ENCODE results near the gene SPATA16.

Gene SPATA16

GRCh38 chr3:172918568-172919296 is 222.3 kb downstream of the SPATA16 start:
- Histone ChIP-seq H3K79me2 (no peaks in the 10 kb centered on the region), H3K9ac (no peak overlapping the region), H3K27me3 (ENCODE audit: control insufficient read depth, insufficient read depth, low read length) (no peaks in the 10 kb centered on the region), H3K36me3 (ENCODE audit: control insufficient read depth, insufficient read depth, low read length) (no peaks in the 10 kb centered on the region), H3K27ac (no peak overlapping the region), H3K4me1 (no peaks in the 10 kb centered on the region), H2AFZ (no peak overlapping the region), H3K9me3 (ENCODE audit: control insufficient read depth, low read length) (no peaks in the 10 kb centered on the region), H3K4me2 (ENCODE audit: low read length) (no peak overlapping the region), H3K4me3 (ENCODE audit: low read depth, low read length) (no peak overlapping the region)
- TF ChIP-seq CTCF (IDR thresholded peaks at IDR 0.05) = no peak

- H3K27ac ChIP-seq = no peak overlapping the region
- H3K4me2 ChIP-seq (ENCODE audit: low read length) = no peak overlapping the region
- H3K4me1 ChIP-seq = no peaks in the 10 kb centered on the region
- H3K9me3 ChIP-seq (ENCODE audit: control insufficient read depth, low read length) = no peaks in the 10 kb centered on the region
- H3K36me3 ChIP-seq (ENCODE audit: control insufficient read depth, insufficient read depth, low read length) = no peaks in the 10 kb centered on the region
- no peak overlapping the region for H2AFZ ChIP-seq
- no peak overlapping the region for H3K4me3 ChIP-seq (ENCODE audit: low read depth, low read length)
- H3K9ac ChIP-seq = no peak overlapping the region
- no peaks in the 10 kb centered on the region for H3K27me3 ChIP-seq (ENCODE audit: control insufficient read depth, insufficient read depth, low read length)
- TF ChIP-seq CTCF (IDR thresholded peaks at IDR 0.05) = no peak
- H3K79me2 ChIP-seq = no peaks in the 10 kb centered on the region
Observed at GRCh38 chr3:172918165-172918564, 222.9 kb downstream of the SPATA16 start.

- no peak overlapping the region for H3K27ac ChIP-seq
- no peaks in the 10 kb centered on the region for H3K36me3 ChIP-seq (ENCODE audit: control insufficient read depth, insufficient read depth, low read length)
- H3K9me3 ChIP-seq (ENCODE audit: control insufficient read depth, low read length) = no peaks in the 10 kb centered on the region
- H2AFZ ChIP-seq = no peak overlapping the region
- no peaks in the 10 kb centered on the region for H3K79me2 ChIP-seq
- H3K9ac ChIP-seq = no peak overlapping the region
- no peak overlapping the region for H3K4me2 ChIP-seq (ENCODE audit: low read length)
- no peak overlapping the region for H3K4me3 ChIP-seq (ENCODE audit: low read depth, low read length)
- H3K4me1 ChIP-seq = no peaks in the 10 kb centered on the region
- TF ChIP-seq CTCF (IDR thresholded peaks at IDR 0.05) = no peak
- no peaks in the 10 kb centered on the region for H3K27me3 ChIP-seq (ENCODE audit: control insufficient read depth, insufficient read depth, low read length)
Observed at GRCh38 chr3:172915911-172916514, 225.0 kb downstream of the SPATA16 start.

GRCh38 chr3:172914854-172915253 is 226.2 kb downstream of the SPATA16 start:
- Histone ChIP-seq H2AFZ (no peak overlapping the region), H3K79me2 (no peaks in the 10 kb centered on the region), H3K4me1 (no peaks in the 10 kb centered on the region), H3K9ac (no peak overlapping the region), H3K9me3 (ENCODE audit: control insufficient read depth, low read length) (no peaks in the 10 kb centered on the region), H3K27ac (no peak overlapping the region), H3K4me2 (ENCODE audit: low read length) (no peak overlapping the region), H3K36me3 (ENCODE audit: control insufficient read depth, insufficient read depth, low read length) (no peaks in the 10 kb centered on the region), H3K27me3 (ENCODE audit: control insufficient read depth, insufficient read depth, low read length) (no peaks in the 10 kb centered on the region), H3K4me3 (ENCODE audit: low read depth, low read length) (no peak overlapping the region)
- no peak for TF ChIP-seq CTCF (IDR thresholded peaks at IDR 0.05)
